ENCODE data around the gene EMC8.

EMC8 gene

DNA sequence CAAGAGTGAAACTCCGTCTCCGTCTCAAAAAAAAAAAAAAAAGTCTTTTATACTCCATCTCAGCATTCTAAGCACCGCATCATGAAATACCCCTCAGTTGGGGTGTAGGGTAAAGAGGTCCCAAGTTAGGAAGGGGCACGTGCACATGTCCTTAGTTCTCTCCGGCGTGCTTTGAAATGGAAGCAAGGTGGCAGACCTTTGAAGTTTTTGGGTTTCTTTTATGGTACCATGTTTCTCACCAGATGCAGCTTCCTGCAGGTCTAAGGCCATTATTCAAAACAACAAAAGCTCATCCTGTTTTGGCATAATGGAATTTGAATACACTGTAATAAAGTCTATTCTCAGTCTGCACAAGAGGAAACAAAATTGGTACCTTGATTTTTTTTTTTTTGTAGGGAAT, 9.6 kb downstream of the EMC8 start:
- DNase-seq (ENCODE audit: low spot score) = no peak
- in situ Hi-C loops (cut with MboI; ENCODE audit: low pct_unique_long_range_greater_than_20kb, low sequenced_read_pairs, unreplicated experiment) = no loop called here
- TF ChIP-seq, protein P1, sequence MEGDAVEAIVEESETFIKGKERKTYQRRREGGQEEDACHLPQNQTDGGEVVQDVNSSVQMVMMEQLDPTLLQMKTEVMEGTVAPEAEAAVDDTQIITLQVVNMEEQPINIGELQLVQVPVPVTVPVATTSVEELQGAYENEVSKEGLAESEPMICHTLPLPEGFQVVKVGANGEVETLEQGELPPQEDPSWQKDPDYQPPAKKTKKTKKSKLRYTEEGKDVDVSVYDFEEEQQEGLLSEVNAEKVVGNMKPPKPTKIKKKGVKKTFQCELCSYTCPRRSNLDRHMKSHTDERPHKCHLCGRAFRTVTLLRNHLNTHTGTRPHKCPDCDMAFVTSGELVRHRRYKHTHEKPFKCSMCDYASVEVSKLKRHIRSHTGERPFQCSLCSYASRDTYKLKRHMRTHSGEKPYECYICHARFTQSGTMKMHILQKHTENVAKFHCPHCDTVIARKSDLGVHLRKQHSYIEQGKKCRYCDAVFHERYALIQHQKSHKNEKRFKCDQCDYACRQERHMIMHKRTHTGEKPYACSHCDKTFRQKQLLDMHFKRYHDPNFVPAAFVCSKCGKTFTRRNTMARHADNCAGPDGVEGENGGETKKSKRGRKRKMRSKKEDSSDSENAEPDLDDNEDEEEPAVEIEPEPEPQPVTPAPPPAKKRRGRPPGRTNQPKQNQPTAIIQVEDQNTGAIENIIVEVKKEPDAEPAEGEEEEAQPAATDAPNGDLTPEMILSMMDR (IDR thresholded peaks at IDR 0.05; ENCODE audit: extremely low read depth, insufficient read depth, missing control alignments) = no peak

GRCh38 chr16:85788819-85789218, 10.5 kb downstream of the EMC8 start:
- in situ Hi-C loops (cut with MboI; ENCODE audit: low pct_unique_long_range_greater_than_20kb, low sequenced_read_pairs, unreplicated experiment) = no loop called here
- no peak for DNase-seq (ENCODE audit: low spot score)
- TF ChIP-seq, protein P1 (IDR thresholded peaks at IDR 0.05; ENCODE audit: extremely low read depth, insufficient read depth, missing control alignments) = no peak

- TF ChIP-seq, protein P1 (IDR thresholded peaks at IDR 0.05; ENCODE audit: extremely low read depth, insufficient read depth, missing control alignments) = no peak
- in situ Hi-C loops (cut with MboI; ENCODE audit: low pct_unique_long_range_greater_than_20kb, low sequenced_read_pairs, unreplicated experiment) = no loop called here
- DNase-seq (ENCODE audit: low spot score) = no peak
These were observed 13.4 kb downstream of the EMC8 start for GRCh38 chr16:85785927-85786326.

- in situ Hi-C loops (cut with MboI; ENCODE audit: low pct_unique_long_range_greater_than_20kb, low sequenced_read_pairs, unreplicated experiment) = no loop called here
- TF ChIP-seq, protein P1 (IDR thresholded peaks at IDR 0.05; ENCODE audit: extremely low read depth, insufficient read depth, missing control alignments) = no peak
- no peak for DNase-seq (ENCODE audit: low spot score)
These were observed 14.5 kb downstream of the EMC8 start for GRCh38 chr16:85784813-85785212.

DNA sequence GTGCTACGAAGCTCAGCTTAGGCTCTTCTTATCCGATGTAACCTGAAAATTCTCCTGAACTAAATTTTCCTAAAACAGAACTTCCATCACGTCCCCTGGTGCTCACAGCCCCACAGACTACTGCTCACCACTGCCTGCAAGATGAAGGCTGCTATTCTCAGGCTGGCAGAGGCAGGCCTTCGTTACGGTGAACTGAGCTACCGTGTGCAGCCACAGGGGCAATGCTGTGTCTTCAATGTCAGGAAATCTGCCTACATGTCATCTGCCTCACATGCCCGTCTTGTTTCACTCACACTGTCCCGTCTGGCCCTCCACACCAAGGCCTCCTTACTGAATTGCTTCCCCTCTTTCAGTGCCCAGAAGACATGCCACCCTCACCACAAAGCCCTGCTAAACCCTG, 15.9 kb downstream of the EMC8 start:
- TF ChIP-seq, protein P1 (IDR thresholded peaks at IDR 0.05; ENCODE audit: extremely low read depth, insufficient read depth, missing control alignments) = no peak
- no peak for DNase-seq (ENCODE audit: low spot score)
- in situ Hi-C loops (cut with MboI; ENCODE audit: low pct_unique_long_range_greater_than_20kb, low sequenced_read_pairs, unreplicated experiment) = no loop called here

- in situ Hi-C loops (cut with MboI; ENCODE audit: low pct_unique_long_range_greater_than_20kb, low sequenced_read_pairs, unreplicated experiment) = no loop called here
- TF ChIP-seq, protein P1 (IDR thresholded peaks at IDR 0.05; ENCODE audit: extremely low read depth, insufficient read depth, missing control alignments) = no peak
- DNase-seq (ENCODE audit: low spot score) = no peak
These were observed 16.9 kb downstream of the EMC8 start for GRCh38 chr16:85782451-85782850.

Data from GM13977 (cell line).